Subcutaneous abdominal adipose tissue (tissue), 5 donors: Measurements from ENCODE around the gene SPATA45.
"Not testable (repeated sequence)": the region's sequence is repeated elsewhere in the genome, so short reads cannot be mapped to it uniquely, and the experiment has no call there.

Experiments used
- H3K27ac ChIP-seq: one replicate; pipeline ENCODE4 v1.7.0; 2013; ENCODE audit warnings: low read depth, mild to moderate bottlenecking, inconsistent platforms, low read length, moderate library complexity
- H3K27me3 ChIP-seq, 5 donors: one replicate each; pipeline ENCODE4 v1.7.0; 2013; ENCODE audit warnings: low read length in 5 of 5, inconsistent platforms in 1 of 5; ENCODE audit not compliant: control insufficient read depth in 5 of 5, insufficient read depth in 4 of 5
- H3K36me3 ChIP-seq, 5 donors: one replicate each; pipeline ENCODE4 v1.7.0; 2013; ENCODE audit warnings: low read length in 5 of 5; ENCODE audit not compliant: control insufficient read depth in 5 of 5, insufficient read depth in 5 of 5
- H3K4me1 ChIP-seq, 5 donors: one replicate each; pipeline ENCODE4 v1.7.0; 2013; ENCODE audit warnings: low read length in 5 of 5, mild to moderate bottlenecking in 3 of 5, moderate library complexity in 1 of 5; ENCODE audit not compliant: control insufficient read depth in 5 of 5, insufficient read depth in 5 of 5
- H3K4me3 ChIP-seq, 5 donors: one replicate each; pipeline ENCODE4 v1.7.0; 2013; ENCODE audit warnings: low read length in 5 of 5, low read depth in 1 of 5
- H3K9ac ChIP-seq, 5 donors: one replicate each; pipeline ENCODE4 v1.7.0; 2013; ENCODE audit warnings: low read length in 5 of 5, mild to moderate bottlenecking in 4 of 5, moderate library complexity in 3 of 5
- H3K9me3 ChIP-seq, 5 donors: one replicate each; pipeline ENCODE4 v1.7.0; 2013; ENCODE audit warnings: low read length in 5 of 5; ENCODE audit not compliant: control insufficient read depth in 5 of 5
- donor health status: healthy.
- donor health status: healthy.
- donor health status: healthy.
- donor health status: healthy.
- donor health status: healthy.

Gene SPATA45

GRCh38 chr1:212833211-212834207 lies 13.9 kb downstream of the SPATA45 start:
- H3K4me3 ChIP-seq, H3K9ac ChIP-seq, H3K27ac ChIP-seq, H3K9me3 ChIP-seq, H3K4me1 ChIP-seq, H3K36me3 ChIP-seq, H3K27me3 ChIP-seq: not testable (repeated sequence)

GRCh38 chr1:212828395-212828794 lies 19.1 kb downstream of the SPATA45 start:
- Histone ChIP-seq H3K36me3 (no peaks in the 10 kb centered on the region), H3K9me3 (peaks cover 3 to 15% (median 10%) of the 10 kb centered on the region in 5 donors), H3K4me3 (no peak overlapping the region), H3K27me3 (no peaks in the 10 kb centered on the region), H3K27ac (no peak overlapping the region), H3K9ac (no peak overlapping the region), H3K4me1 (no peaks in the 10 kb centered on the region)

GRCh38 chr1:212827831-212828278 lies 19.6 kb downstream of the SPATA45 start:
- Histone ChIP-seq H3K4me1 (no peaks in the 10 kb centered on the region), H3K9ac (no peak overlapping the region), H3K27ac (no peak overlapping the region), H3K27me3 (no peaks in the 10 kb centered on the region), H3K9me3 (peaks cover 3 to 15% (median 10%) of the 10 kb centered on the region in 5 donors), H3K36me3 (no peaks in the 10 kb centered on the region), H3K4me3 (no peak overlapping the region)

- no peak overlapping the region for H3K27ac ChIP-seq
- H3K36me3 ChIP-seq: no peaks in the 10 kb centered on the region
- H3K4me3 ChIP-seq: no peak overlapping the region
These were observed 20.2 kb downstream of the SPATA45 start for GRCh38 chr1:212827171-212827776.

GRCh38 chr1:212825798-212826452 lies 21.5 kb downstream of the SPATA45 start:
- Histone ChIP-seq H3K9ac (no peak overlapping the region), H3K36me3 (no peaks in the 10 kb centered on the region), H3K4me1 (no peaks in the 10 kb centered on the region), H3K4me3 (no peak overlapping the region), H3K9me3 (peaks cover 3 to 15% (median 10%) of the 10 kb centered on the region in 5 donors), H3K27ac (no peak overlapping the region), H3K27me3 (no peaks in the 10 kb centered on the region)

More at GRCh38 chr1:212827171-212827776, 20.2 kb downstream of the SPATA45 start:
- peaks cover 3 to 15% (median 10%) of the 10 kb centered on the region in 5 donors for H3K9me3 ChIP-seq
- H3K27me3 ChIP-seq: no peaks in the 10 kb centered on the region
- H3K4me1 ChIP-seq: no peaks in the 10 kb centered on the region
- H3K9ac ChIP-seq: no peak overlapping the region

GRCh38 chr1:212824201-212824600 lies 23.2 kb downstream of the SPATA45 start:
- Histone ChIP-seq H3K27ac (no peak overlapping the region), H3K4me3 (no peak overlapping the region), H3K36me3 (no peaks in the 10 kb centered on the region), H3K27me3 (no peaks in the 10 kb centered on the region), H3K4me1 (no peaks in the 10 kb centered on the region), H3K9ac (no peak overlapping the region), H3K9me3 (peaks cover 3 to 15% (median 10%) of the 10 kb centered on the region in 5 donors)

- Histone ChIP-seq H3K9ac (no peak overlapping the region), H3K4me3 (no peak overlapping the region), H3K4me1 (no peaks in the 10 kb centered on the region), H3K36me3 (no peaks in the 10 kb centered on the region), H3K27ac (no peak overlapping the region), H3K27me3 (no peaks in the 10 kb centered on the region), H3K9me3 (peaks cover 3 to 15% (median 10%) of the 10 kb centered on the region in 5 donors)
These were observed 24.5 kb downstream of the SPATA45 start for GRCh38 chr1:212822956-212823355.

- Histone ChIP-seq H3K27ac (no peak overlapping the region), H3K27me3 (no peaks in the 10 kb centered on the region), H3K4me3 (no peak overlapping the region), H3K9ac (no peak overlapping the region), H3K4me1 (no peaks in the 10 kb centered on the region), H3K36me3 (no peaks in the 10 kb centered on the region), H3K9me3 (peaks cover 0 to 13% (median 6%) of the 10 kb centered on the region in 5 donors)
These were observed 26.5 kb downstream of the SPATA45 start for GRCh38 chr1:212820969-212821368.

GRCh38 chr1:212819726-212820125 lies 27.7 kb downstream of the SPATA45 start:
- no peak overlapping the region for H3K27ac ChIP-seq
- no peaks in the 10 kb centered on the region for H3K27me3 ChIP-seq
- no peak overlapping the region for H3K4me3 ChIP-seq
- H3K4me1 ChIP-seq: no peaks in the 10 kb centered on the region
- peaks cover 0 to 3% (median 0%) of the 10 kb centered on the region in 5 donors for H3K9me3 ChIP-seq
- H3K9ac ChIP-seq: no peak overlapping the region
- H3K36me3 ChIP-seq: peaks cover 0 to under 1% (median 0%) of the 10 kb centered on the region in 5 donors
